Measurements from ENCODE around the gene ZNF768.
A peak's percentile ranks its signal among the peaks of the same experiment; 100 is the strongest.

The ZNF768 gene

GRCh38 chr16:30526137-30526822, at the start of gene ZNF768:
Gene ZNF768 (minus strand): TSS chr16:30526566. CDS start chr16:30526413, 153 bp downstream.
- DNase-seq = no peak

DNA sequence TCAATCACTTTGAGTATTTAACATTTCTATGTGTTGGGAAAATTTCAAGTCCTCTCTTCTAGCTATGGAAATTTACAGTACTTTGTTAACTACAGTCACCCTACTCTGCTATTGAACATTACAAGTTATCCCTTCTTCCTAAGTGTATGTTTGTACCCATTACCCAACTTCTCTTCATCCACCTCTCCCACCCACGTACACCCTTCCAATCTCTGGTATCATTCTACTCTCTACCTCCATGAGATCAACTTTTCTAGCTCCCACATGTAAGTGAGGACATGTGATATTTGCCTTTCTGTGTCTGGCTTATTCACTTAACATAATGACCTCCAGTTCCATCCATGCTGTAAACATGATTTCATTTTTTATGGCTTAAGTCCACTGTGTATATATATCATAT, 48.3 kb upstream of the ZNF768 start:
- DNase-seq = no peak

DNA sequence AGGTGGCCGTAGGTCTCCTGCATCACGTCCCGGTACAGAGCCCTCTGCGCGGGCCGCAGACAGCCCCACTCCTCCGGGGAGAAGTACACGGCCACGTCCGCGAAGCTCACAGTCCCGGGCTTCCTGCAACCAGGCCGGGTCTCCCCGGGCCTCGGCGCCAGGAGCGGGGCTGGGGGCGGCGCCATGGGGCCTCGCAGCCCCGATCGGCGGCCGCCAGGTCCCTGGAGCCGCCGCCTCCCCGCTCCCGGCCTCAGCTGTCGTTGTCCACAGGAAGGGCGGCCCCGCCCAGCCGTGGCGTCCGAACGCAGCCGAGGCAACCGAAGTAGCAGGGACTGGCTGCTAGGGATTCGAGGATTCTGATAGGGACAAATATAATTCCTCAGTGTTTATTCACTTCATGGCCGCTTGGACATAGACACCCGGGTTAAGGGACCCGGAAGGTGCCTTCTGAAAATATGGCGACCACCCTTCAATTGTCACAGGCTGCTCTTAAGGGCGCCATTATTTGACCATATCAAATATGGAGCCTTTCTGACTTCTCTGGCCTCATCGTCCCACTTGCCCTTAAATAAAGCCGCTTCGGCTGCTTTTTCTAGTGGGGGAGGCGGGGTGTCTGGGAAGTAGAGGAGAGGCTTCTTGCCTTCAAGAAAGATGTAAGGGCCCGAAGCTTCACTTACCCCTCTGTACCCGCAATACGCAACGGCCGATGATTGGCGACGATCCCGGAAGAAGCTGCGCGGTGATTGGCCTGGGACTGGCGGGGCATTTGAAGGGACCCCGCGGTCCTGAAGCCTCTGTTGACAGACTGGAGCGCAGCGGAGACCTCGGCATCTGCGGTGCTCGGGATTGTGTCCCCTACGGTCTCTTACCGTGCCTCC, 45.3 kb upstream of the ZNF768 start, which contains the start of gene ZNF688:
TSS of gene ZNF688 (minus strand) at position 270 of the 878 bp plus-strand sequence. CDS start at position 185, 85 bp downstream.
- DNase-seq = peak; percentile 98

DNA sequence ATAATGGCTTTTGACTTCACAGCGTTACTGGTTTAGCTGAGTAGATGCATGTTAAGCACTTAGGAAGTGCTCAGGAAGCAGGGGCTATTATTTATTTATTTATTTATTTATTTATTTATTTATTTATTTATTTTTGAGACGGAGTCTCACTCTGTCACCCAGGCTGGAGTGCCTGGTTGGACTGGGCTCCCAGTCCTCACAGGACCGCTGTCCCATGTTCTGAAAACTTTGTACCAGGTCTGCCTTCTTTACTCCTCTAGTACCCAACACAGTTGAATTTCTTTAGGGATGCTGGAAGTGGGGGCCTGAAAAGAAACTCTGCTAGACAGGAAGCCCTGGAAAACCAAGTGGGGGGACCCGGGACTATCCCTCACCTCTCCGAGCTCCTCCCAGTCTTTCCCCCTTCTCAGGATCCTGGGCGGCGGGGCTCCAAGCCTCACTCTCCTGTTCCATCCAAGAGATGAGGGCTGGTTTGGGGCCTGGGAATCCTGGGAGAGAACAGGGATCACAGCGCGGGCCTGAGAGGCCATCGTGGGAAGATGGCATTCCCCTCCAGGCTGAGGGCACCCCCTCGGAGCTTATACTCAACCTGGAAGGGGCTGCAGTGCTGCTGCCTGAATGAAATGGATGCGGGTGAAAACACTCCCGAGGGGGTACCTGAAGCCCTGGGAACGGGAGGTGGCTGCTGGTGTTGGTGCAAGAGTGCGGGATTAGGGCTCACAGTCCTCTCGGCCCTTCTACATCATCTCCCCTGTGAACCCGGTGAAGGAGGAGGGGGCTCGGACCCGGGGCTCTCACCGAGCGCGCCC, 44.5 kb upstream of the ZNF768 start:
- DNase-seq = no peak

DNA sequence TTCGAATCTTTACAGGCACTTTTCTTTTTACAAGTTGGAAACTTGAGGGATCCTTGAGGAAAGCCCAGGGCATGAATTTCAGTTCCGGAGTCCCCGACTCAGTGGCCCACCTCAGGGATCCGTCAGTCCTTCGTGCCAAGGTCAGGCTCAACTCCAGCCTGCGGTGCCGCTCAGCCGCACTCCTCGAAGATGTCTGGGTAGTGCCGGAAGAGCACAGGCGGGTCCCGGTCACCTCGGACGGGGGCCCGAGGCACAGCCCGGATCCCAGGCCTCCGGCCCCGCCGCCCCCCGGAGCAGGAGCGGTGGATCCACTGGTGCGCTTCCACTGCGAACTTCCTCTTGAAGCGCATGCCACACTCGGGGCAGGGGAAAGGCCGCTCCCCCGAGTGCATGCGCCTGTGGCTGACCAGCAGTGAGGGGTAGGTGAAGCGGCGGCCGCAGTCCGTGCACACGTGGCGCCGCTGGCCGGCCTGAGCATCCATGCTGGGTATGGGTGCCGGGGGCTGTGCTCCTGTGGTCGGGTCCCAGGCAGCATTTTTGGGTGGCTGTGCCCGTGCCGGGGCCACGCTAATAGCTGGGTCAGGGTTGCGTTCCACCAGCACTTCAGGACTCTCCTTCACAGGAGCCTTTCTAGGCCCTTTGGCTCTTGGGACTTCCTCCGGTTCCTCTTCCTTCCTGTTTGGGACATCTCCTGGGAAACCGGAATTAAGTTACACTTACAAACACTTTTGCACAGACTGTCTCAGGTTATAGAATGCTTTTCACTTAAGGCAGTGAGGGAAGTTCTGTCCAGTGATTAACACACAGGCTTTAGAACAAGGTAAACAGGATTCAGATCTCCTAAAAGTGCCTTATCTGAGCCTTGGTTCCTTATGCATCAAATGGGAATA, 43.6 kb upstream of the ZNF768 start:
- no peak for DNase-seq

DNA sequence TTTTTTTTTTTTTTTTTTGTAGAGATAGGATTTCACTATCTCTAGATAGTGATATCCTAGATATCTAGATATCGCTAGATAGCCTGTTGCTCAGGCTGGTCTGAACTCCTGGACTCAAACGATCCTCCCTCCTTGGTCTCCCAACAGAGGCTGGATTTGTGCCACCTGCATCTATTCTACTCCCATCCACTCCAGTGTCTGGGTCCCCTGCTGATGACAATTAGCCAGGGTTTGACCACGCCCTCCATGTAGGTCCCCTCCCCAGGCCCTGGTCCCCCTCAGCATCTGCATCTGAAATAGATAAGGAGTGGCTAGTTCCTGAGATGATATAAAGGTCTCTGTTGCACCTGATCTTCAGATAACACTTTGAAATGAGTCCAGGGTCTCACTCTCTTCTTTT, 42.9 kb upstream of the ZNF768 start:
- no peak for DNase-seq

DNA sequence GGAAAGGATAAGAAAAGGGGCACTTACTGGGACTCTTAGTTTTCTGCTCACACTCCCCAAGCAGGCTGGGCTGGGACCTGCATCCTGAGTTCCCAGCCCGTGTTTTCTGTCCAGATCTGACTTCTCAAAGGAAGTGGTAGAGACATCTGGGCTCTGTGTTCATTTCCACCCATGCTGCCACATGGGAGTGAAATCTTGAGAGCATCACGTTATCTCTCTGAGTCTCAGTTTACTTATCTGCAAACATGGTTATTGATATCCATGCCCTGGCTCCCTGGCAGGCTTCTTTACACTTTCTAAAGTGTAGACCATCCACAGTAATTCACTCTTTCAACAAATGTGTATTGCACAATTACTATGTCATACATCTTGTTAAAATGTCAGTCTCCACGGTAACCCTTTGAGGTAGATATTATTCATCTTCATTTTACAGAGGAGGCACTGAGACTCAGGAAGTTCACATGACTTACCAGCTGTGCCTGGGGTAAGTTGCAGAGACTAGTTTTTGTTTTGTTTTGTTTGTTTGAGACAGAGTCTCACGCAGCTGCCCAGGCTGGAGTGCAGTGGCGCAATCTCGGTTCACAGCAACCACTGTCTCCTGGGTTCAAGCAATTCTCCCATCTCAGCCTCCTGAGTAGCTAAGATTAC, 41.7 kb upstream of the ZNF768 start:
- peak; percentile 80 for DNase-seq

DNA sequence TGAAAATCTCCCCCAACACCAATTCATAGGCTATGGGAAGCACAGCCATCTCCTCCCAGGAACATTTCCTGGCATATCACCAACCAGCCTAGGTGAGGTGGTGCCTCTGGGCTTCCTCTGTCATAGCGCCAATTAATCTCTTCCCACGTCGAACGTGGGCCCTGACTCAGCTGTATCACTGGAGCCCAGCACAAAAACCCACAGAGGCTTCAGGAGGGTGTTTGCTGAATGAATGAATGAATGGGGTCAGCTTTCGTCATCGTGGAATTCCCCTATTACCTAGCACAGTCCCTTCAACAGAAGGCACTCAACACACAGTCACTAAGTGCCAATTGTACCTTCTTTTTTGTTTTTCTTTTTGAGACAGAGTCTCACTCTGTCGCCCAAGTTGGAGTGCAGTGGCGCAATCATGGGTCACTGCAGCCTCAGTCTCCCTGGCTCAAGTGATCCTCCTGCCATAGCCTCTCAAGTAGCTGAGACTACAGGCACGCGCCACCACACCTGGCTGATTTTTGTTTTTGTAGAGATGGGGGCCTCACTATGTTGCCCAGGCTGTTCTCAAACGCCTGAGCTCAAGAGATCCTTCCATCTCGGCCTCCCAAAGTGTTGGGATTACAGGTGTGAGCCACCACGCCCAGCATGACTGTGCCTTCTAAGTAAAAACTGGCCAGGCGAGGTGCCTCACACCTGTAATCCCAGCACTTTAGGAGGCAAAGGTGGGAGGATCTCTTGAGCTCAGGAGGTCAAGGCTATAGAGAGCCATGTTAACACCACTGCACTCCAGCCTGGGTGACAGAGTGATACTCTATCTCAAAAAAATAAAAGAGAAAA, 41.0 kb upstream of the ZNF768 start:
- DNase-seq = peak; percentile 90

DNA sequence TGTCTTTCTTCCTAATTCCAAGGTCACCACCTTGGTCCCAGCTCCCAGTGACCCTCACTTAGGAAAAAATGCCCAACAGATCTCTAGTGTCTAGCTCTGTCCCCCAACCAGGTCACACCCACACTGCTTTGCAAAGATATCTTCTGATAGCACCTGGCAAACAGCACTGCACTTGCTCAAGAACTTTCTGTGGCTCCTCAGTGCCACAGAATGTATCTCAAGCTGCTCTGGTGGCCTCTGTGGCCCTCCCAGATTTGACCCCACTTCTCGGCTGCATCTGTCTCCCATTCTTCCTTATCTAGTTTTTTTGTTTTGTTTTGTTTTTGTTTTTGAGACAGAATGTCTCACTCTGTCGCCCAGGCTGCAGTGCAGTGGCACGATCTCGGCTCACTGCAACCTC, 40.2 kb upstream of the ZNF768 start:
- DNase-seq = no peak

DNA sequence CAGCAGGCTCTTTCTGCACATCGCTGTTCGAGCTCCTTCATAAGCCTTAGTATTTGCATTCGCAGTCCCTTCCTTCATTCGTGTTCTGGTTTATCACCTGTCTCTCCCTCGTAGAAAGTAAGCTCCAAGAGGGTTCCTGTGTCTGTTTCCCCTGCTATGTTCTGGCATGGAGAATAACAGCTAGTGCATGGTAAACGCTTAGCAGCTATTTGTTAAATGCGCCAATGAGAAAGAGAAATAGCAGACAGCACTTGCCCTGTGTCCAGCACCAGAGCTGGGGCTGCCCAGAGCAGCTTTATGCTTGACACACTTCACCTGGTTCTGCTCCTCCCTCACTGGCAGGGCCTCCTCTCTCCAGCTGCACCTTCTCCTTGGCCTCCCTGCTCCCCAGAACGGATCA, 39.6 kb upstream of the ZNF768 start:
- DNase-seq = no peak

DNA sequence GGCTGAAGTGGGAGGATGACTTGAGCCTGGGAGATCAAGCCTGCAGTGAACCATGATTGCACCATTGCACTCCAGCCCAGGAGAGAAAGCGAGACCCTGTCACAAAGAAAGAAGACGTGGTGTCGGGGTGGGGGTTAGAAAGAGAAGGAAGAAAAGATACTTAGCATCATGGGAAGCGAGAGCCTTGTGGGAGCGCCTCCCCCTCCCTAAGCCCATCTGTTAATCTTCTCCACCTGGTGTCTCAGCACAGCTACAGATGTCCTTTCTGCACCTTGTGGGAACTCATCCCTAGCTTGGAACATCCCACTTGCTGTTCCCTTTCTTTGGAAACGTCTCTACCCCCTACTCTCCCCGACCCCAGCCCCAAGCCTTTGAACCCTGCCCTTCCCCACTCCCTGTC, 39.2 kb upstream of the ZNF768 start:
- DNase-seq = no peak

DNA sequence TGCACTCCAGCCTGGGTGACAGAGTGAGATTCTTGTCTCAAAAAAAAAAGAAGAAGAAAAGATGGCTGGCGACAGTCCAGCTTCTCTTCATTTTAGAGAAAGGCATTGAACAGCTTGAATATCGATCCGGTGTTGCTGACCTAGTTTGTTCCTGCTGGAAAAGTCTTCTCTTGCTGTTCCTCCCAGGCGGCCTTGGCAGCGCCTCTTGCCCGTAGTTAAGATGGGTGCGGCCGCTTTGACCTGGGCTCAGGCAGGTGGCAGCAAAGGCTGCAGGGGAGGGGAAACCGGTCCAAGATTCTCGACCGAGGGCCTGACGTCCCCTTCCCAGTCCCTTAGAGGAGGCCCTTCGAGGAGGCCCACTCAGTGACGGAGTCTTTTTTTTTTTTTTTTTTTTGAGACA, 35.7 kb upstream of the ZNF768 start:
- DNase-seq = no peak

DNA sequence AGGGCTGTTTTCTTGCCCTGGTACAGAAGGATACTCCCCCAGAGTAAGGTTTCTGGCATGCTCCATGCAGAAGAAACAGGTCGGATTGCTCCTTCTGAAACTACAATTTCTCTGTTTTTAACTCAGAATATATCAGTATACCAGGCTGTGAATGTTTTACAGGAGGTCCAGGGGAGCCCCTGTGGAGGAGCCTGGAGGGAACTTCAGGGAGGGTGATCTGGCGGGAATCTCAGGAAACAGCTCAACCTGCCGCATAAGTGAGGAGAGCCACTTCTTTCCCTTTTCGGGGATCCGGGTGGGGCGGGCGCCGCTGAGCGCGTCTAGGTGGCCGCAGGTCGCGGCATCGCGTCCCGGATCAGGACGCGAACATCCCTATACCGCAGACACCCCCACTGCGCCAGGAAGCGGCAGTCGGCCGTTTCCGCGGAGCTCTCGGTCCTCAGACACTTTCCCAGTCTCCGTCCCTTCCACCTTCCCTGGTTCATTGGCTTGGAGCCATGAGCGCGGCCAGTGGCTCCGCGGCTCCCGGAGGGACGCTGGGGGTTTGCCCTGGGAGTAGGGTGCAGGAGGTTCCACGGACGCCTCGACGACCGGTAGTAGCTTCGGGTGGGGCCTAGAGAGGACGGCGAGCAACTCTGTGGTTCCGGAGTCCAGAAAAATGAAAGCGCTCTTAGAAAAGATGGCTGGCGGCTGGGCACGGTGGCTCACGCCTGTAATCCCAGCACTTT, 34.9 kb upstream of the ZNF768 start:
- no peak for DNase-seq

DNA sequence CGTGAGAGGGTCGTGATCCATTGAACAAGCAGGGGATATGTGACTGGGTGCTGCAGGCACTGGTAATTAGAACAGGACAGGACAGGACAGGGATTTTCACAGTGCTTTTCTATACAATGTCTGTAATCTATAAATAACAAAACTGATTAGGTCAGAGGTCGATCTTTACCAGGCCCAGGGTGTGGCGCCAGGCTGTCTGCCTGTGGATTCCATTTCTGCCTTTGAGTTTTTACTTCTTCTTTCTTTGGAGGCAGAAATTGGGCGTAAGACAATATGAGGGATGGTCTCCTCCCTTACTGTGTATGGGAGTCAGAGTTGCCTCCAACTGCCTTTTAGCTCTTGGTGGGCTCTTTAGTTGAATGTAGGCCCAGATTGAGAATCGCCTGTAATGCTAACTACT, 33.3 kb upstream of the ZNF768 start:
- DNase-seq = no peak

- DNase-seq = no peak
Measured at GRCh38 chr16:30558789-30559377, 32.5 kb upstream of the ZNF768 start.

DNA sequence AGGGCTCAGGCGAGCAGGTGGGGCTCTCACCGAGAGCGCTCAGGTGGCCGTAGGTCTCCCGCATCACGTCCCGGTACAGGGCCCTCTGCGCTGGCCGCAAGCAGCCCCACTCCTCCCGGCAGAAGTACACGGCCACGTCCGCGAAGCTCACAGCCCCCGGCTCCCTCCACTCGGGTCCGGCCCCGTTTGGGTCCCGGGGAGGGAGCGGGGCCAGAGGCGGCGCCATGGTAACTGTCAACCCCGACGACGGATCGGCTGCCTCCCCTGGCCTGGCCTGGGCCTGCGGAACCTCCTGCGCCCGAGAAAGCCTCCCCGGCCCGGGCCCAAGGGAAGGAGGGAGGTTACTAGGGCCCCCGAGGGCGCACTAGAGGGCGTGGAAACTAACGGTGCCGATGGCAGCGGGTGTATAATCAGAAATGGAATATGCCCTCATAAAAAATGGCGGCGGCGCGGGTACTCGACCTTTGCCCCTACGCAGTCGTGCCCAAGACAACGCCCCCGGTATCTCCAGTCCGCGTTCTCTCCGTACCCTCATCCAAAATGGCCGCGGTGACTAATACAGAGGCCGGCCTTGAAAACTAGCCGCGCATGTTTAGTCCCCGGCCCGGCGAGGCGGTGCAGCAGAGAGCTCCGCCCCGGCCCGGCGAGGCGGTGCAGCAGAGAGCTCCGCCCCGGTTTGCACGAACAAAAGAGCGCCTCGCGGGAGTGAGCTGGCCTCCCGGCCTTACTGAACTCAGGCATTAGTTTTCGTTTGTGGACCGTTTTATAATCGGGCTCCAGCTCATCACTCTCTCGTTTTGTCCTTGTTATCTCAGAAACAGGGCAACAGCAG, 31.8 kb upstream of the ZNF768 start, which contains the start of gene ZNF764:
TSS of gene ZNF764 (minus strand) at position 418 of the 832 bp plus-strand sequence. CDS start at position 226, 192 bp downstream.
- peak; percentile 99 for DNase-seq

DNA sequence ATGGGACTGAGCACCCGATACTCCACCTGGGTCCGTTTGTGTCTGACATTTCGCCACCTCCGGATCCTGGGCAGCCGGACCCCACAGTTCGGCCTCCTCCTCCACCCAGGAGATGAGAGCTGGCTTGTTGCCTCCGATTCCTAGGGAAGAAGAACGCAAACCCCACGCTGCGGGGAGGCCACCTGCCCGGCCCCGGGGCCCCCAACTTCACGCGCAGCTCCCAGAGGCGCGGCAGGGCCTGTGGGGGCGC, 31.3 kb upstream of the ZNF768 start:
- DNase-seq = no peak

- DNase-seq = no peak
Measured at GRCh38 chr16:30556125-30556473, 29.7 kb upstream of the ZNF768 start.

All from activated effector memory CD4-positive, alpha-beta T cell treated with anti-CD3 and anti-CD28 coated beads, Interleukin-2, amount 50 U/mL, for 16 hours (primary cell).